Common myeloid progenitor, CD34-positive (primary cell): ENCODE results near the gene HMGCR.
"Not testable (repeated sequence)": the region's sequence is repeated elsewhere in the genome, so short reads cannot be mapped to it uniquely, and the experiment has no call there.

Experiments
- CTCF ChIA-PET: fragments of 350-600 bp; sonication (Branson Sonifier 250); formaldehyde crosslinking; loops from one replicate; lab custom pipeline; 2021; ENCODE audit warnings: antibody characterized with exemption; lab: Charles Lee
- POLR2A ChIA-PET: fragments of 350-600 bp; sonication (Branson Sonifier 250); formaldehyde crosslinking; loops from one replicate; lab custom pipeline; 2021; ENCODE audit warnings: antibody characterized with exemption; lab: Charles Lee
- DNase-seq, 3 donors: peaks; one replicate each; pipeline versions ENCODE4 v3.0.0 to v3.0.0-alpha.2; 2013
- H3K27ac ChIP-seq, 2 experiments: 1 replicate in 1 of 2; 2 replicates in 1 of 2; pipeline ENCODE4 v1.7.0; 2013; ENCODE audit warnings: inconsistent platforms in 2 of 2, low read length in 2 of 2, mild to moderate bottlenecking in 2 of 2, low read depth in 1 of 2, moderate library complexity in 1 of 2; ENCODE audit not compliant: severe bottlenecking in 2 of 2, insufficient read depth in 1 of 2, poor library complexity in 1 of 2
- H3K27me3 ChIP-seq, 5 experiments: replicated peaks in 2 of 5; 1 replicate in 3 of 5; 2 replicates in 2 of 5; pipeline versions ENCODE4 v1.6.1 to v1.7.0; 2013; ENCODE audit warnings: low read length in 4 of 5, mild to moderate bottlenecking in 2 of 5, moderate library complexity in 2 of 5, inconsistent platforms in 1 of 5; ENCODE audit not compliant: insufficient read depth in 5 of 5, control insufficient read depth in 4 of 5
- H3K36me3 ChIP-seq, 4 experiments: 1 replicate in 2 of 4; 2 replicates in 2 of 4; pipeline versions ENCODE4 v1.6.1 to v1.7.0; 2013; ENCODE audit warnings: low read length in 3 of 4, control low read depth in 1 of 4, mild to moderate bottlenecking in 1 of 4; ENCODE audit not compliant: control insufficient read depth in 4 of 4, insufficient read depth in 4 of 4
- H3K4me1 ChIP-seq, 4 experiments: 1 replicate in 3 of 4; 2 replicates in 1 of 4; pipeline versions ENCODE4 v1.6.1 to v1.7.1; 2013; ENCODE audit warnings: low read length in 3 of 4, mild to moderate bottlenecking in 3 of 4, control low read depth in 1 of 4, inconsistent platforms in 1 of 4, moderate library complexity in 1 of 4; ENCODE audit not compliant: control insufficient read depth in 4 of 4, insufficient read depth in 4 of 4; ENCODE audit errors: control extremely low read depth in 1 of 4
- H3K4me3 ChIP-seq, 7 experiments: 1 replicate in 4 of 7; 2 replicates in 3 of 7; pipeline versions ENCODE4 v1.5.1 to v1.7.0; 2013; ENCODE audit warnings: mild to moderate bottlenecking in 7 of 7, low read length in 6 of 7, moderate library complexity in 6 of 7, inconsistent platforms in 2 of 7, low read depth in 2 of 7, control low read depth in 1 of 7; ENCODE audit not compliant: insufficient read depth in 4 of 7, control insufficient read depth in 1 of 7; ENCODE audit errors: extremely low read depth in 1 of 7
- H3K9me3 ChIP-seq, 5 experiments: 1 replicate in 4 of 5; 2 replicates in 1 of 5; pipeline versions ENCODE4 v1.6.1 to v1.7.1; 2013; ENCODE audit warnings: low read length in 4 of 5, mild to moderate bottlenecking in 2 of 5, inconsistent platforms in 1 of 5, low read depth in 1 of 5, moderate library complexity in 1 of 5; ENCODE audit not compliant: control insufficient read depth in 4 of 5, insufficient read depth in 2 of 5; ENCODE audit errors: control extremely low read depth in 1 of 5
- WGBS: methylation state at CpG from one replicate; pipeline ENCODE4 v1.1.5; 2013; ENCODE audit not compliant: insufficient coverage; 5-methylcytosine and 5-hydroxymethylcytosine counted together

HMGCR gene

DNA sequence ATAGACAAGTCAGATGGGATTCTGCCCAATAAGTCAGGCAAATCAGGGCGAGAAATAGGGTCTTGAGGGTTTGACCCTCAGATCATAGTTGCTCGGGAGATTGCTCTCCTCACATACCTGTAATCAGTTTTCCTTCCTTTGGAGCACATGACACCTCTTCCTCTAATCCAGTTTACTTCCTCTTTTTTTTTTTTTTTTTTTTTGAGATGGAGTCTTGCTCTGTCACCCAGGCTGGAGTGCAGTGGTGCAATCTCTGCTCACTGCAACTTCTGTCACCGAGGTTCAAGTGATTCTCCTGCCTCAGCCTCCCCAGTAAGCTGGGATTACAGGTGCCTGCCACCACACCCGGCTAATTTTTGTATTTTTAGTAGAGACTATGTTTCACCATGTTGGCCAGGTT, 17.9 kb upstream of the HMGCR start:
- H3K9me3 ChIP-seq, POLR2A ChIA-PET, H3K36me3 ChIP-seq, H3K27ac ChIP-seq, H3K4me3 ChIP-seq, H3K27me3 ChIP-seq: not testable (repeated sequence)
- H3K4me1 ChIP-seq: peaks cover 0 to 28% (median 3%) of the 10 kb centered on the region in 4 experiments
- CTCF ChIA-PET: interaction anchor here (0.8 kb wide), 1 partner anchor 11 kb away, joined by 3 read pairs; no protein-coding TSS in a partner anchor
- DNase-seq: peak in 2 of 3 donors; percentile 43 to 50
- 67% methylated on average over 3 of the region's 4 CpGs for WGBS

- WGBS: 100% methylated on average over 1 of the region's 1 CpG
- DNase-seq: no peak
- Histone ChIP-seq H3K4me1 (peaks cover 0 to 28% (median 3%) of the 10 kb centered on the region in 4 experiments), H3K27ac (no peak overlapping the region), H3K36me3 (no peaks in the 10 kb centered on the region), H3K9me3 (no peaks in the 10 kb centered on the region), H3K27me3 (no peaks in the 10 kb centered on the region), H3K4me3 (no peak overlapping the region)
- ChIA-PET CTCF (interaction anchor here (0.8 to 1.2 kb wide), 2 partner anchors 11 to 29 kb away, joined by 3 to 4 read pairs; no protein-coding TSS in a partner anchor), POLR2A (no interaction called here)
Observed at GRCh38 chr5:75319638-75320037, 17.4 kb upstream of the HMGCR start.

DNA sequence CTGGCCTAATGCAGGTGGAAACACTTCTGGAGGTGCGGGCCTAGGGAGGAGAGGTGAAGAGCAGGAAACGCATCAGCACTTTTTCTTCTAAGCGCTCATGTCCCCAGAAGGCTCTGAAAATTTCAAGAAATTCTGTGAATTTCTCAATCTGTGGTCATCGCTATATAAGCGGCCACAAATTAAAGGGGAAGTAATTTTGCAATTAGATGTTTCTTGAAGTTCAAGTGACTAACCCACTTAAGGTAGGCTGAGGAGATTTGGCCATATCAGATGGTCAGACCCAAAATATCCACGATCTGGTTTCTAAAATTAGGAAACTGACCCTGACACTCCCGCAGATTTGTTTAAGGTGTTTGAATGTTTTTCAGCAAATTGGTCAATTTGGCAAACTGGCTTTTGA, 16.6 kb upstream of the HMGCR start:
- Histone ChIP-seq H3K27ac (no peak overlapping the region), H3K4me1 (peaks cover 0 to 28% (median 3%) of the 10 kb centered on the region in 4 experiments), H3K36me3 (no peaks in the 10 kb centered on the region), H3K9me3 (no peaks in the 10 kb centered on the region), H3K27me3 (no peaks in the 10 kb centered on the region), H3K4me3 (peak overlapping the region in 1 of 7 experiments; percentile 14)
- ChIA-PET CTCF (interaction anchor here (0.7 to 1.2 kb wide), 3 partner anchors 9 to 353 kb away, joined by 3 to 4 read pairs (median 3); no protein-coding TSS in a partner anchor), POLR2A (no interaction called here)
- WGBS: 85% methylated on average over 7 of the region's 7 CpGs
- DNase-seq: peak in 2 of 3 donors; percentile 64 to 65

DNA sequence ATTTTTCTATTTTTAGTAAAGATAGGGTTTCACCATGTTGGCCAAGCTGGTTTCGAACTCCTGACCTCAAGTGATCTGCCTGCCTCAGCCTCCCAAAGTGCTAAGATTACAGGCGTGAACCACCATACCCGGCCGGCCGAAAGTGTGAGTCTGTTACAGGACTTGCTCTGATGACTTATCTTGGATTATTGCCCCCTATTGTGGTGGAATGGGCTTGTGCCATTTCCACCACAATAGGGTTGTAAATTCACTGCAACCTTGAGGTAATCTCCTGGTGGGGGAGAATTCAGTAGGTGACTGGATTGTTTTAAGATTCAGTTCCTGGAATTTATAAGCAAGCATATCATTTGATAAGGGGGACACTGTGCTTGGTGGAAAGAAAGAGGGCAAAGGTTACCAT, 15.0 kb upstream of the HMGCR start:
- no peak overlapping the region for H3K4me3 ChIP-seq

GRCh38 chr5:75324791-75325190, 12.2 kb upstream of the HMGCR start:
- H3K27ac ChIP-seq: no peak overlapping the region
- H3K9me3 ChIP-seq: no peaks in the 10 kb centered on the region
- DNase-seq: no peak
- CTCF ChIA-PET: interaction anchor here (1.1 to 1.5 kb wide), 2 partner anchors 9 to 111 kb away, joined by 3 to 5 read pairs; no protein-coding TSS in a partner anchor
- no peaks in the 10 kb centered on the region for H3K27me3 ChIP-seq
- 100% methylated on average over 1 of the region's 1 CpG for WGBS
- POLR2A ChIA-PET: no interaction called here
- H3K4me1 ChIP-seq: peaks cover 0 to 17% (median 2%) of the 10 kb centered on the region in 4 experiments
- no peak overlapping the region for H3K4me3 ChIP-seq
- no peaks in the 10 kb centered on the region for H3K36me3 ChIP-seq

More for the DNA sequence above, 15.0 kb upstream of the HMGCR start:
- H3K9me3 ChIP-seq: no peaks in the 10 kb centered on the region
- POLR2A ChIA-PET: no interaction called here
- no peaks in the 10 kb centered on the region for H3K36me3 ChIP-seq
- H3K4me1 ChIP-seq: peaks cover 0 to 28% (median 3%) of the 10 kb centered on the region in 4 experiments
- no peak for DNase-seq
- H3K27me3 ChIP-seq: no peaks in the 10 kb centered on the region
- no peak overlapping the region for H3K27ac ChIP-seq
- CTCF ChIA-PET: no interaction called here
- WGBS: 98% methylated on average over 5 of the region's 5 CpGs

GRCh38 chr5:75325242-75325641, 11.8 kb upstream of the HMGCR start:
- no peak overlapping the region for H3K27ac ChIP-seq
- H3K4me1 ChIP-seq: peaks cover 0 to 12% (median 0%) of the 10 kb centered on the region in 4 experiments
- no peak overlapping the region for H3K4me3 ChIP-seq
- no peak for DNase-seq
- H3K36me3 ChIP-seq: no peaks in the 10 kb centered on the region
- H3K27me3 ChIP-seq: no peaks in the 10 kb centered on the region
- no CpG with 5 or more reads among the region's 1 CpG for WGBS
- POLR2A ChIA-PET: no interaction called here
- CTCF ChIA-PET: no interaction called here
- no peaks in the 10 kb centered on the region for H3K9me3 ChIP-seq

- H3K27ac ChIP-seq: no peak overlapping the region
- POLR2A ChIA-PET: no interaction called here
- no peaks in the 10 kb centered on the region for H3K27me3 ChIP-seq
- H3K36me3 ChIP-seq: no peaks in the 10 kb centered on the region
- DNase-seq: no peak
- H3K4me1 ChIP-seq: peaks cover 0 to 4% (median 0%) of the 10 kb centered on the region in 4 experiments
- H3K9me3 ChIP-seq: no peaks in the 10 kb centered on the region
- CTCF ChIA-PET: interaction anchor here (1.1 to 1.2 kb wide), 4 partner anchors 10 to 280 kb away, joined by 3 read pairs; no protein-coding TSS in a partner anchor
- H3K4me3 ChIP-seq: no peak overlapping the region
- whole genome bisulfite sequencing: 100% methylated on average over 2 of the region's 7 CpGs
Observed at GRCh38 chr5:75330404-75330803, 6.6 kb upstream of the HMGCR start.
